G401.6 (cell line): Measurements from ENCODE around the gene SRSF2.
"Not testable (repeated sequence)": the region's sequence is repeated elsewhere in the genome, so short reads cannot be mapped to it uniquely, and the experiment has no call there.

ENCODE experiments used
- FAIRE-seq: peaks from 2 replicates; lab custom pipeline; 2012; peaks lifted over from hg19 to GRCh38; lab: Jason Lieb, UNC

The SRSF2 gene

GRCh38 chr17:76700617-76701470 lies 36.3 kb downstream of the SRSF2 start:
- no peak for FAIRE-seq

- FAIRE-seq: no peak
These were observed 36.9 kb downstream of the SRSF2 start for GRCh38 chr17:76700270-76700616.

GRCh38 chr17:76698466-76698977 lies 38.6 kb downstream of the SRSF2 start:
- FAIRE-seq: not testable (repeated sequence)

GRCh38 chr17:76697702-76698465 lies 39.2 kb downstream of the SRSF2 start:
- no peak for FAIRE-seq

GRCh38 chr17:76696763-76697701 lies 40.1 kb downstream of the SRSF2 start:
- no peak for FAIRE-seq

GRCh38 chr17:76695059-76695831 lies 41.9 kb downstream of the SRSF2 start:
- FAIRE-seq: no peak

- no peak for FAIRE-seq
These were observed 45.5 kb downstream of the SRSF2 start for GRCh38 chr17:76691379-76692191.

GRCh38 chr17:76690596-76691280 lies 46.4 kb downstream of the SRSF2 start:
- no peak for FAIRE-seq

- FAIRE-seq: no peak
These were observed 47.3 kb downstream of the SRSF2 start for GRCh38 chr17:76689859-76690258.

- FAIRE-seq: no peak
These were observed 48.9 kb downstream of the SRSF2 start for GRCh38 chr17:76688165-76688622.

- no peak for FAIRE-seq
These were observed 49.6 kb downstream of the SRSF2 start for GRCh38 chr17:76687298-76688164.

- no peak for FAIRE-seq
These were observed 50.4 kb downstream of the SRSF2 start for GRCh38 chr17:76686538-76687297.

GRCh38 chr17:76685846-76686245 lies 51.3 kb downstream of the SRSF2 start:
- no peak for FAIRE-seq

GRCh38 chr17:76685366-76685765 lies 51.8 kb downstream of the SRSF2 start:
- FAIRE-seq: no peak

- FAIRE-seq: no peak
These were observed 52.4 kb downstream of the SRSF2 start for GRCh38 chr17:76684756-76685155.
